VCaP (cell line): ENCODE results near the gene IAPP.
"Not testable (repeated sequence)": the region's sequence is repeated elsewhere in the genome, so short reads cannot be mapped to it uniquely, and the experiment has no call there.

Experiments
- H3K27ac ChIP-seq: fragments of 450-650 bp; 2 replicates; pipeline ENCODE4 v1.5.1; 2017
- CTCF ChIP-seq: fragments of 450-650 bp; conservative IDR thresholded peaks from 2 replicates; pipeline ENCODE4 v1.5.1; 2017; ENCODE audit warnings: mild to moderate bottlenecking, moderate library complexity

The IAPP gene

GRCh38 chr12:21350975-21351374 lies 21.7 kb upstream of the IAPP start:
- no peak for TF ChIP-seq CTCF
- peak overlapping the region; percentile 40 for H3K27ac ChIP-seq

GRCh38 chr12:21353487-21353886 lies 19.2 kb upstream of the IAPP start:
- TF ChIP-seq CTCF = no peak
- no peak overlapping the region for H3K27ac ChIP-seq

GRCh38 chr12:21353948-21354347 lies 18.8 kb upstream of the IAPP start:
- no peak for TF ChIP-seq CTCF
- no peak overlapping the region for H3K27ac ChIP-seq

GRCh38 chr12:21354641-21355040 lies 18.1 kb upstream of the IAPP start:
- TF ChIP-seq CTCF = no peak
- no peak overlapping the region for H3K27ac ChIP-seq

GRCh38 chr12:21360632-21361031 lies 12.1 kb upstream of the IAPP start:
- not testable (repeated sequence) for H3K27ac ChIP-seq

- no peak for TF ChIP-seq CTCF
- no peak overlapping the region for H3K27ac ChIP-seq
These were observed 3.3 kb upstream of the IAPP start for GRCh38 chr12:21369141-21369980.

GRCh38 chr12:21370845-21371449 lies 1.8 kb upstream of the IAPP start:
- no peak for TF ChIP-seq CTCF
- no peak overlapping the region for H3K27ac ChIP-seq

- no peak for TF ChIP-seq CTCF
- H3K27ac ChIP-seq = no peak overlapping the region
These were observed 6.5 kb downstream of the IAPP start for GRCh38 chr12:21379218-21379617.

GRCh38 chr12:21381320-21381719 lies 8.6 kb downstream of the IAPP start:
- not testable (repeated sequence) for H3K27ac ChIP-seq
